Liver (tissue), 3 donors: ENCODE data around the gene PPL.

Experiments
- FOXA1 ChIP-seq: IDR thresholded peaks from 2 replicates; pipeline ENCODE4 v1.6.1; 2016; ENCODE audit warnings: antibody characterized with exemption
- GABPA ChIP-seq, 2 donors: IDR thresholded peaks in 1 of 2; conservative IDR thresholded peaks in 1 of 2; 2 replicates each; pipeline ENCODE4 v1.6.1; 2016; ENCODE audit warnings: antibody characterized with exemption in 2 of 2, mild to moderate bottlenecking in 1 of 2, moderate library complexity in 1 of 2
- HNF4A ChIP-seq, 2 donors: conservative IDR thresholded peaks; 2 replicates each; pipeline ENCODE4 v1.6.1; 2016; ENCODE audit warnings: antibody characterized with exemption in 2 of 2, mild to moderate bottlenecking in 2 of 2
- JUND ChIP-seq, 2 donors: IDR thresholded peaks; 2 replicates each; pipeline ENCODE4 v1.6.1; 2016; ENCODE audit warnings: antibody characterized with exemption in 2 of 2
- RAD21 ChIP-seq, 2 donors: IDR thresholded peaks; 2 replicates each; pipeline ENCODE4 v1.6.1; 2016; ENCODE audit warnings: antibody characterized with exemption in 2 of 2, mild to moderate bottlenecking in 2 of 2
- SP1 ChIP-seq: IDR thresholded peaks from 2 replicates; pipeline ENCODE4 v1.6.1; 2018; ENCODE audit warnings: antibody characterized with exemption, mild to moderate bottlenecking
- TAF1 ChIP-seq: conservative IDR thresholded peaks from 2 replicates; pipeline ENCODE4 v1.6.1; 2016; ENCODE audit warnings: antibody characterized with exemption, mild to moderate bottlenecking
- YY1 ChIP-seq: IDR thresholded peaks from 2 replicates; pipeline ENCODE4 v1.6.1; 2016; ENCODE audit warnings: antibody characterized with exemption, mild to moderate bottlenecking
- TF ChIP-seq, protein P1 (sequence below): fragments of 150-350 bp; IDR thresholded peaks from 2 replicates; pipeline ENCODE4 v1.5.1; 2017; ENCODE audit warnings: improper control_type of control experiment, low read depth, low read length; ENCODE audit not compliant: missing input control
- TF ChIP-seq, protein P2 (sequence below): IDR thresholded peaks from 2 replicates; pipeline ENCODE4 v1.6.1; 2016; ENCODE audit warnings: antibody characterized with exemption
- TF ChIP-seq, protein P3 (sequence below): IDR thresholded peaks from 2 replicates; pipeline ENCODE4 v1.6.1; 2016; ENCODE audit warnings: antibody characterized with exemption
- TF ChIP-seq, protein P4 (sequence below): IDR thresholded peaks from 2 replicates; pipeline ENCODE4 v1.6.1; 2016; ENCODE audit warnings: antibody characterized with exemption, mild to moderate bottlenecking
- TF ChIP-seq, protein P5 (sequence below): IDR thresholded peaks from 2 replicates; pipeline ENCODE4 v1.6.1; 2016; ENCODE audit warnings: antibody characterized with exemption
- donor health status: healthy.
- donor health status: healthy.

DNA sequence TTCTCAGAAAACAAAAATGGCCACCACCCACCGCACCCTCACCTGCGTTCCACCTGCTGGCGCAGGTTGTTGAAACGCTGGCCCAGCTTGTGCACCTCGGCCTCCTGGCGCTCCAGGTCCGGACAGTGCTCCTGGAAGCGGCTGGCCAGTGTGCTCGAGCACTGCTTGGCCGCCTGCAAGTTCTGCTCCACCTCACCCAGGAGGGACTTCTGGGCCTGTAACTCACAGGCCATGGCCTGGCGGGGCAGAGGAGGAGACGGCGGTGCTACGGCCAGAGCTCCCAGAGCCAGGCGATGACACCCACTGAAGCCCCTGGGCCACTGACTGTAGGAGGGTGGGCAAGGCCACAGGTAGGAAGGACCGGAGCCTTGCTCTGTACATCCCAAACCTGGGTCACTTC, 46.3 kb downstream of the PPL start:
- TF ChIP-seq, protein P1, sequence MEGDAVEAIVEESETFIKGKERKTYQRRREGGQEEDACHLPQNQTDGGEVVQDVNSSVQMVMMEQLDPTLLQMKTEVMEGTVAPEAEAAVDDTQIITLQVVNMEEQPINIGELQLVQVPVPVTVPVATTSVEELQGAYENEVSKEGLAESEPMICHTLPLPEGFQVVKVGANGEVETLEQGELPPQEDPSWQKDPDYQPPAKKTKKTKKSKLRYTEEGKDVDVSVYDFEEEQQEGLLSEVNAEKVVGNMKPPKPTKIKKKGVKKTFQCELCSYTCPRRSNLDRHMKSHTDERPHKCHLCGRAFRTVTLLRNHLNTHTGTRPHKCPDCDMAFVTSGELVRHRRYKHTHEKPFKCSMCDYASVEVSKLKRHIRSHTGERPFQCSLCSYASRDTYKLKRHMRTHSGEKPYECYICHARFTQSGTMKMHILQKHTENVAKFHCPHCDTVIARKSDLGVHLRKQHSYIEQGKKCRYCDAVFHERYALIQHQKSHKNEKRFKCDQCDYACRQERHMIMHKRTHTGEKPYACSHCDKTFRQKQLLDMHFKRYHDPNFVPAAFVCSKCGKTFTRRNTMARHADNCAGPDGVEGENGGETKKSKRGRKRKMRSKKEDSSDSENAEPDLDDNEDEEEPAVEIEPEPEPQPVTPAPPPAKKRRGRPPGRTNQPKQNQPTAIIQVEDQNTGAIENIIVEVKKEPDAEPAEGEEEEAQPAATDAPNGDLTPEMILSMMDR = no peak
- TF ChIP-seq SP1 = no peak
- no peak for TF ChIP-seq TAF1
- TF ChIP-seq, protein P2, sequence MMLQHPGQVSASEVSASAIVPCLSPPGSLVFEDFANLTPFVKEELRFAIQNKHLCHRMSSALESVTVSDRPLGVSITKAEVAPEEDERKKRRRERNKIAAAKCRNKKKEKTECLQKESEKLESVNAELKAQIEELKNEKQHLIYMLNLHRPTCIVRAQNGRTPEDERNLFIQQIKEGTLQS = no peak
- TF ChIP-seq, protein P3, sequence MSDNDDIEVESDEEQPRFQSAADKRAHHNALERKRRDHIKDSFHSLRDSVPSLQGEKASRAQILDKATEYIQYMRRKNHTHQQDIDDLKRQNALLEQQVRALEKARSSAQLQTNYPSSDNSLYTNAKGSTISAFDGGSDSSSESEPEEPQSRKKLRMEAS = no peak
- no peak for TF ChIP-seq RAD21 (IDR thresholded peaks at IDR 0.05)
- no peak for TF ChIP-seq GABPA (IDR thresholded peaks at IDR 0.05 in 1 of 2, conservative IDR thresholded peaks at IDR 0.05 in 1 of 2)
- no peak for TF ChIP-seq YY1
- TF ChIP-seq HNF4A (conservative IDR thresholded peaks at IDR 0.05) = no peak
- TF ChIP-seq, protein P4, sequence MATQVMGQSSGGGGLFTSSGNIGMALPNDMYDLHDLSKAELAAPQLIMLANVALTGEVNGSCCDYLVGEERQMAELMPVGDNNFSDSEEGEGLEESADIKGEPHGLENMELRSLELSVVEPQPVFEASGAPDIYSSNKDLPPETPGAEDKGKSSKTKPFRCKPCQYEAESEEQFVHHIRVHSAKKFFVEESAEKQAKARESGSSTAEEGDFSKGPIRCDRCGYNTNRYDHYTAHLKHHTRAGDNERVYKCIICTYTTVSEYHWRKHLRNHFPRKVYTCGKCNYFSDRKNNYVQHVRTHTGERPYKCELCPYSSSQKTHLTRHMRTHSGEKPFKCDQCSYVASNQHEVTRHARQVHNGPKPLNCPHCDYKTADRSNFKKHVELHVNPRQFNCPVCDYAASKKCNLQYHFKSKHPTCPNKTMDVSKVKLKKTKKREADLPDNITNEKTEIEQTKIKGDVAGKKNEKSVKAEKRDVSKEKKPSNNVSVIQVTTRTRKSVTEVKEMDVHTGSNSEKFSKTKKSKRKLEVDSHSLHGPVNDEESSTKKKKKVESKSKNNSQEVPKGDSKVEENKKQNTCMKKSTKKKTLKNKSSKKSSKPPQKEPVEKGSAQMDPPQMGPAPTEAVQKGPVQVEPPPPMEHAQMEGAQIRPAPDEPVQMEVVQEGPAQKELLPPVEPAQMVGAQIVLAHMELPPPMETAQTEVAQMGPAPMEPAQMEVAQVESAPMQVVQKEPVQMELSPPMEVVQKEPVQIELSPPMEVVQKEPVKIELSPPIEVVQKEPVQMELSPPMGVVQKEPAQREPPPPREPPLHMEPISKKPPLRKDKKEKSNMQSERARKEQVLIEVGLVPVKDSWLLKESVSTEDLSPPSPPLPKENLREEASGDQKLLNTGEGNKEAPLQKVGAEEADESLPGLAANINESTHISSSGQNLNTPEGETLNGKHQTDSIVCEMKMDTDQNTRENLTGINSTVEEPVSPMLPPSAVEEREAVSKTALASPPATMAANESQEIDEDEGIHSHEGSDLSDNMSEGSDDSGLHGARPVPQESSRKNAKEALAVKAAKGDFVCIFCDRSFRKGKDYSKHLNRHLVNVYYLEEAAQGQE = no peak
- TF ChIP-seq, protein P5, sequence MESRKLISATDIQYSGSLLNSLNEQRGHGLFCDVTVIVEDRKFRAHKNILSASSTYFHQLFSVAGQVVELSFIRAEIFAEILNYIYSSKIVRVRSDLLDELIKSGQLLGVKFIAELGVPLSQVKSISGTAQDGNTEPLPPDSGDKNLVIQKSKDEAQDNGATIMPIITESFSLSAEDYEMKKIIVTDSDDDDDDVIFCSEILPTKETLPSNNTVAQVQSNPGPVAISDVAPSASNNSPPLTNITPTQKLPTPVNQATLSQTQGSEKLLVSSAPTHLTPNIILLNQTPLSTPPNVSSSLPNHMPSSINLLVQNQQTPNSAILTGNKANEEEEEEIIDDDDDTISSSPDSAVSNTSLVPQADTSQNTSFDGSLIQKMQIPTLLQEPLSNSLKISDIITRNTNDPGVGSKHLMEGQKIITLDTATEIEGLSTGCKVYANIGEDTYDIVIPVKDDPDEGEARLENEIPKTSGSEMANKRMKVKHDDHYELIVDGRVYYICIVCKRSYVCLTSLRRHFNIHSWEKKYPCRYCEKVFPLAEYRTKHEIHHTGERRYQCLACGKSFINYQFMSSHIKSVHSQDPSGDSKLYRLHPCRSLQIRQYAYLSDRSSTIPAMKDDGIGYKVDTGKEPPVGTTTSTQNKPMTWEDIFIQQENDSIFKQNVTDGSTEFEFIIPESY = no peak
- TF ChIP-seq JUND (IDR thresholded peaks at IDR 0.05) = no peak
- TF ChIP-seq FOXA1 = no peak
